Left lung (tissue), 10 donors: ENCODE measurements around the gene TCIRG1. TPM values are rescaled to one million over a fixed set of nuclear protein-coding genes. Genes with fewer than 3 reads are reported as not detected.

Experiments used
- ATAC-seq: fragments of 200-7000 bp; cut with Tn5 transposase; one replicate; pipeline ENCODE4 v1.9.1; 2020; ENCODE audit warnings: moderate library complexity
- DNase-seq, 4 donors: peaks; one replicate each; pipeline ENCODE4 v3.0.0-alpha.2; 2013 to 2020
- H3K27ac ChIP-seq, 2 donors: fragments of 200-600 bp; sonication (generic) in 1 of 2; one replicate each; pipeline versions ENCODE4 v1.5.0 to v1.8.0; 2020 to 2021
- H3K27me3 ChIP-seq, 2 donors: fragments of 200-600 bp; sonication (generic) in 1 of 2; one replicate each; pipeline versions ENCODE4 v1.5.0 to v1.8.0; 2020 to 2021
- H3K36me3 ChIP-seq, 2 donors: fragments of 200-600 bp; sonication (generic) in 1 of 2; one replicate each; pipeline versions ENCODE4 v1.5.0 to v1.8.0; 2020 to 2021
- H3K4me1 ChIP-seq, 2 donors: fragments of 200-600 bp; one replicate each; pipeline ENCODE4 v1.8.0; 2021
- H3K4me3 ChIP-seq, 2 donors: fragments of 200-600 bp; sonication (generic) in 1 of 2; one replicate each; pipeline versions ENCODE4 v1.5.0 to v1.8.0; 2020 to 2021; ENCODE audit warnings: mild to moderate bottlenecking in 1 of 2
- H3K9me3 ChIP-seq, 2 donors: fragments of 200-600 bp; sonication (generic) in 1 of 2; one replicate each; pipeline versions ENCODE4 v1.5.0 to v1.8.0; 2020 to 2021
- intact Hi-C, 2 donors: fragments of 100-400 bp; cut with DNase I; formaldehyde crosslinking; loops; one replicate each; pipeline versions ENCODE4 v1.11.2 to v1.14.2; 2022
- polyA plus RNA-seq, 6 donors: library from polyadenylated mRNA; unstranded; fragments of 120-200 nt; gene quantifications; one replicate each; pipeline ENCODE4 v1.2.1, GENCODE V29; 2013; ENCODE audit not compliant: insufficient read length in 6 of 6
- total RNA-seq, 2 donors: library from RNA; stranded (reverse); fragmentation: NEBNext Ultra II Directional; extraction: Animal tissue kit (Norgen Biotek cat#: 25700); gene quantifications; one replicate each; pipeline ENCODE4 v1.2.1, GENCODE V29; 2021
- TF ChIP-seq, protein P1 (sequence below), 2 donors: fragments of 200-600 bp; sonication (generic) in 1 of 2; IDR thresholded peaks; one replicate each; pipeline versions ENCODE4 v1.5.0 to v1.8.0; 2021; ENCODE audit warnings: antibody characterized with exemption in 2 of 2
- donor health status: DM: no; HTN: yes; CAD: no.
- donor health status: DM: no; HTN: no; CAD: no.

The TCIRG1 gene
- total and polyA plus RNA-seq, 8 donors: 24.3 to 323 (median 37.7) TPM

DNA sequence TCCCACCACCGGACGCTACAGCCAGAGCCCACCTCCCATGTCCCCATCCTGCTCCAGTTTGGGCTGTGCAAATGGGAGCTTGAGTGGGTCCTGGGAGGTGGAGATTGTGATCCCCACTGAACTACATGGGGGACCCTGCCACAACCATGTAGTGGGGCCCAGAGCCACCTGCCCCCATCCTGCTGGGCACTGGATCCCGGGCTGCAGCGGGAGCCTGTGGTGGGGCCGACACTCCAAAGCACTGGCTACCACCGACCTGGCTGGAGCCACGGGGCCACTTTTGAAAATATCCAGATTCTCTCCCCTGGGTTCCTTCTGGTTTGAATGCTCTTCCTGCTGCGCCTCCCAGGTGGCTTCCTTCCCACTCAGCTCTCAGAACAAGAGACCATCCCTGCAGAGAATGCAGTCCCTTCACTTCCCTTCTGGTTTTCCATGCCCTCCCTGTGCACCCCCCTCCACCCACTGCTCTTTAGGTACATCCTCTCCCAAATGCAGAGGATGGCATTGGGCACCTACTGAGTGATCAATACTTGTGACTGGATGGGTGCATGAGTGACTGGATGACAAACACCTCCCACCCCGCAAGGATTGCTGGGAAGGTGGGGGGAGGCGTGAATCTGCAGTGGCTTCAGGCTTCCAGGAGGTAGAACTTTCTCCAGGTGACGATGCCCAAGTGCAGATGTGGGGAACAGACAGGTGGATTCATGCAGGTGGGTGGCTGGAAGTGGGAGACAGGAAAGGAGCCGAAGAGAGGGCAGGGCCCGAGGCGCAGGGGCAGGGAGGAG, 34.1 kb upstream of the TCIRG1 start:
- peaks cover 3 to 60% of the 10 kb centered on the region in 2 donors for H3K4me1 ChIP-seq
- no peaks in the 10 kb centered on the region for H3K27me3 ChIP-seq
- no peaks in the 10 kb centered on the region for H3K9me3 ChIP-seq
- intact Hi-C loops: no loop called here
- TF ChIP-seq, protein P1, sequence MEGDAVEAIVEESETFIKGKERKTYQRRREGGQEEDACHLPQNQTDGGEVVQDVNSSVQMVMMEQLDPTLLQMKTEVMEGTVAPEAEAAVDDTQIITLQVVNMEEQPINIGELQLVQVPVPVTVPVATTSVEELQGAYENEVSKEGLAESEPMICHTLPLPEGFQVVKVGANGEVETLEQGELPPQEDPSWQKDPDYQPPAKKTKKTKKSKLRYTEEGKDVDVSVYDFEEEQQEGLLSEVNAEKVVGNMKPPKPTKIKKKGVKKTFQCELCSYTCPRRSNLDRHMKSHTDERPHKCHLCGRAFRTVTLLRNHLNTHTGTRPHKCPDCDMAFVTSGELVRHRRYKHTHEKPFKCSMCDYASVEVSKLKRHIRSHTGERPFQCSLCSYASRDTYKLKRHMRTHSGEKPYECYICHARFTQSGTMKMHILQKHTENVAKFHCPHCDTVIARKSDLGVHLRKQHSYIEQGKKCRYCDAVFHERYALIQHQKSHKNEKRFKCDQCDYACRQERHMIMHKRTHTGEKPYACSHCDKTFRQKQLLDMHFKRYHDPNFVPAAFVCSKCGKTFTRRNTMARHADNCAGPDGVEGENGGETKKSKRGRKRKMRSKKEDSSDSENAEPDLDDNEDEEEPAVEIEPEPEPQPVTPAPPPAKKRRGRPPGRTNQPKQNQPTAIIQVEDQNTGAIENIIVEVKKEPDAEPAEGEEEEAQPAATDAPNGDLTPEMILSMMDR (IDR thresholded peaks at IDR 0.05): no peak
- DNase-seq: peak in 2 of 4 donors; percentile 31 to 53
- H3K4me3 ChIP-seq: peak overlapping the region in 1 of 2 donors; percentile 83
- H3K27ac ChIP-seq: no peak overlapping the region
- no peaks in the 10 kb centered on the region for H3K36me3 ChIP-seq
- ATAC-seq: no peak

DNA sequence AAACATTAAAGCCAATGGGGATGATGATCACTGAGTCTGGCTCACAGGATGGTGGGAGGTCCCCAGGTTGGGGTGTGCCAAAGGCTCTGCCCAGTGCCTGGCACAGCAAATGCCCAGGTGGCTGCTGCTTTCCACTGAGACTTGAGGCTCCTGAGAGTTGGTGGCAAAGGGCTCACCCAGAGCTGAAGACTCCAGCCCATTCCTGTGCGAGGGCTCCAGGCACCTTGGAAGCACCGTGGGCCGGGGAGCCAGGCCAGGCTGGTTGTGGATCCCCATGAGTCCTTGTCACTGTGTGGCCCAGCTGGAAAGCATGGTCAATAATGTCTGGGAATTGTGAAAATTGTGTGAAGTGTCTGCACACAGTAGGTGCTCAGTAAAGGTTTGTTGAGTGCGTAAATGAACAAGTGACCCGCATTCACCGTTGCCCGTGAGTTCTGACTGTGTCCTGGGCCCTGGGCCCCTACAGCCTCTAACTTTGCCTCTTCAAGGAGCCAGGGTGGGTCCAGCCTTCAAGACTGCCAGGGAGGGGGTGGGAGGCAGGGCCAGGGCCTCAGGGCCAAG, 32.1 kb upstream of the TCIRG1 start:
- Histone ChIP-seq H3K27ac (no peak overlapping the region), H3K4me1 (peaks cover 16 to 67% of the 10 kb centered on the region in 2 donors), H3K9me3 (no peaks in the 10 kb centered on the region), H3K4me3 (no peak overlapping the region), H3K36me3 (no peaks in the 10 kb centered on the region), H3K27me3 (no peaks in the 10 kb centered on the region)
- no peak for DNase-seq
- TF ChIP-seq, protein P1 (IDR thresholded peaks at IDR 0.05): no peak
- intact Hi-C loops: no loop called here
- ATAC-seq: no peak

- DNase-seq (peak in 2 of 4 donors; percentile 33 to 57), ATAC-seq (no peak)
- TF ChIP-seq, protein P1 (IDR thresholded peaks at IDR 0.05): no peak
- Histone ChIP-seq H3K27me3 (no peaks in the 10 kb centered on the region), H3K27ac (peak overlapping the region in 1 of 2 donors; percentile 96), H3K4me3 (no peak overlapping the region), H3K4me1 (peaks cover 24 to 69% of the 10 kb centered on the region in 2 donors), H3K9me3 (no peaks in the 10 kb centered on the region), H3K36me3 (no peaks in the 10 kb centered on the region)
- intact Hi-C loops: no loop called here
These were observed 31.1 kb upstream of the TCIRG1 start for GRCh38 chr11:68007498-68008380.

GRCh38 chr11:68008381-68009337, 30.2 kb upstream of the TCIRG1 start:
- peak in 2 of 4 donors; percentile 66 to 85 for DNase-seq
- intact Hi-C loops: no loop called here
- ATAC-seq: no peak
- H3K36me3 ChIP-seq: no peaks in the 10 kb centered on the region
- TF ChIP-seq, protein P1 (IDR thresholded peaks at IDR 0.05): no peak
- H3K27me3 ChIP-seq: no peaks in the 10 kb centered on the region
- H3K4me1 ChIP-seq: peaks cover 30 to 71% of the 10 kb centered on the region in 2 donors
- H3K4me3 ChIP-seq: peak overlapping the region in 1 of 2 donors; percentile 52
- no peaks in the 10 kb centered on the region for H3K9me3 ChIP-seq
- peak overlapping the region; percentile 93 to 96 for H3K27ac ChIP-seq
